HCT116 (cell line): ENCODE measurements around the gene MYADM.

Source experiments
- CTCF ChIP-seq, 3 experiments: fragments of 200-600 bp in 1 of 3; sonication (generic) in 1 of 3; IDR thresholded peaks in 2 of 3; conservative IDR thresholded peaks in 1 of 3; 2 replicates each; pipeline ENCODE4 v1.5.1; 2012 to 2017; ENCODE audit warnings: low read depth in 2 of 3, low read length in 2 of 3, antibody characterized with exemption in 1 of 3, borderline replicate concordance in 1 of 3, control low read depth in 1 of 3, mild to moderate bottlenecking in 1 of 3, mixed read lengths in 1 of 3, mixed run types in 1 of 3, moderate library complexity in 1 of 3; ENCODE audit not compliant: insufficient read depth in 1 of 3
- EGR1 ChIP-seq: IDR thresholded peaks from 2 replicates; pipeline ENCODE4 v1.6.1; 2012; ENCODE audit warnings: low read depth
- EZH2 ChIP-seq: fragments of 200-600 bp; sonication (generic); IDR thresholded peaks from 2 replicates; pipeline ENCODE4 v1.6.1; 2017; ENCODE audit warnings: antibody characterized with exemption, mixed run types
- POLR2A ChIP-seq: IDR thresholded peaks from 2 replicates; pipeline ENCODE4 v1.7.0; 2011; ENCODE audit warnings: borderline replicate concordance; ENCODE audit not compliant: insufficient read depth, insufficient read length; ENCODE audit errors: extremely low read depth
- POLR2AphosphoS5 ChIP-seq: IDR thresholded peaks from 2 replicates; pipeline ENCODE4 v1.6.1; 2011; ENCODE audit warnings: mild to moderate bottlenecking, low read depth, low read length, moderate library complexity
- TCF7L2 ChIP-seq: IDR thresholded peaks from 2 replicates; pipeline ENCODE4 v1.7.0; 2011; ENCODE audit warnings: borderline replicate concordance, inconsistent platforms; ENCODE audit not compliant: insufficient read depth, insufficient read length; ENCODE audit errors: extremely low read depth
- ZFX ChIP-seq: fragments of 450-650 bp; IDR thresholded peaks from 2 replicates; pipeline ENCODE4 v1.6.1; 2017

- TF ChIP-seq EZH2 (no peak), CTCF (IDR thresholded peaks at IDR 0.05 in 2 of 3, conservative IDR thresholded peaks at IDR 0.05 in 1 of 3; ENCODE audit: borderline replicate concordance in 1 of 3, insufficient read depth in 1 of 3, low read depth in 2 of 3, low read length in 2 of 3) (no peak), POLR2A (no peak), TCF7L2 (no peak), EGR1 (no peak), POLR2AphosphoS5 (no peak), ZFX (no peak)
Measured at GRCh38 chr19:53896682-53897081, 29.0 kb downstream of the MYADM start.
